Hematopoietic multipotent progenitor cell (in vitro differentiated cells): Measurements from ENCODE around the gene DPH7. TPM values are rescaled to one million over a fixed set of nuclear protein-coding genes. Genes with fewer than 3 reads are reported as not detected.
"Not testable (repeated sequence)": the region's sequence is repeated elsewhere in the genome, so short reads cannot be mapped to it uniquely, and the experiment has no call there.

Source experiments
- DNase-seq, 3 donors: peaks; one replicate each; pipeline ENCODE4 v3.0.0-alpha.2; 2011 to 2015; ENCODE audit warnings: low read depth in 2 of 3, low spot score in 2 of 3
- total RNA-seq: library from RNA; depleted of rRNA; stranded (reverse); fragments of >200 nt; gene quantifications from one replicate; pipeline ENCODE4 v1.2.3, GENCODE V29; 2012

The DPH7 gene
- total RNA-seq, 1 donor, result 25.0 TPM

DNA sequence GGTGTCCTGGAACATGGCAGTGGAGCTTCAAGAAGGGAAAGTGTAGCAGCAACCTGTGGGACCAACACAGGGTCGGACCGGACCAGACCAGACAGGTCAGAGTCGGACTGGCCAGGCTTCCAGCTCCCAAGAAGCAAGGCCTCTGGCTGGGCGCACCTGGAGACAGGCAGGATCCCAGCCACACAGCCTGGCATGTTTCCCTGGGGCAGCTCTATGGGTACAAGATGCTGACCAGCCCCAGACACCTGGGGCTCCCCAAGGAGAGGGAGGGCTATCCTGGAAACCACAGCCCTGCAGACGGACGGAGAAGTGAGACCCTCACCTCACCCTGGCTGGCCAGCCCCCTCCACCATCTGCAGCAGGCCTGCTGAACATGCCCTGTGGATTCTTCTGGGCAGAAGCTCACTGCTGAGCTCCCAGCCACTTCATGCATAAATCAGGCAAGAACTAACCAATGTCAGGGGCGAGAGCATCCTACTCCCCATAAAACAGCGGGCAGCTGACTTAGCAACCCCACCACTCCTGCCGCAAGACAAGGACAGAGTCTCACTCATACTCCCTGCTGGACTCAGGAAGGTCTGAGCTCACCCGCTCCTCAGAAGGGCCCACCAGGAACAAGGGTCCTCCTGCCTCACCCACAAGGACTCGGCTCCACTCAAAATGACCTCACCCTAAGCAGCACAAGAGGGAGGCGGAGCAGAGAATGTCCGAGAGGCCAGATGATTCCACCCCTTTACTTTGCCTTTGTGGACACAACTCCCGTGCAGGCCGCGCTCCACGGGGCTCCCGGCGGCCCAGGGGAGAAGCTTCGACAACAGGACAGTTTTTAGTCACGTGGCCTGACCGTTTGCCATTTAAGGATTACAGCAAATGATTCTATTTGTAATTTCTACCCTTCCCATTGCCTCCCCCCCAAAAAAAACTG, 2.9 kb upstream of the DPH7 start:
- no peak for DNase-seq

GRCh38 chr9:137580954-137581322, 2.2 kb upstream of the DPH7 start:
- DNase-seq, result no peak

- no peak for DNase-seq
Measured at GRCh38 chr9:137580209-137580953, 1.7 kb upstream of the DPH7 start.

DNA sequence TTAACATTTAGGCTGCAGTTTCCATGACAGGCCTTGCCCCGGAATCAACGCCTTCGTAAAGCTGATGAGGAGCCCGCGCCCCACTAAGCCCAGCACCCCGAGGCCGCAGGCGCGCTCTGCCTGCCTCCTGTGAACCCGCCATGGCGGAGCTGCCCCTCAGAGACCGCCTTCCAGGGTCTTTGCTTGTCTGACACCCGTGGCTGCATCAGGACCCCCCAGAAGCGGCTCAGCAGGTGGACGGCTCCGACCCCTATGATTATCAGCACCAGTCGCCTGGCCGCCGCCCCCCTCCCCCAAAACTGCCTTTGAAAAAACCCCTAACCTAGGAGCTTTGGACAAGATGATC, 507 bp upstream of the DPH7 start:
- DNase-seq, result no peak

DNA sequence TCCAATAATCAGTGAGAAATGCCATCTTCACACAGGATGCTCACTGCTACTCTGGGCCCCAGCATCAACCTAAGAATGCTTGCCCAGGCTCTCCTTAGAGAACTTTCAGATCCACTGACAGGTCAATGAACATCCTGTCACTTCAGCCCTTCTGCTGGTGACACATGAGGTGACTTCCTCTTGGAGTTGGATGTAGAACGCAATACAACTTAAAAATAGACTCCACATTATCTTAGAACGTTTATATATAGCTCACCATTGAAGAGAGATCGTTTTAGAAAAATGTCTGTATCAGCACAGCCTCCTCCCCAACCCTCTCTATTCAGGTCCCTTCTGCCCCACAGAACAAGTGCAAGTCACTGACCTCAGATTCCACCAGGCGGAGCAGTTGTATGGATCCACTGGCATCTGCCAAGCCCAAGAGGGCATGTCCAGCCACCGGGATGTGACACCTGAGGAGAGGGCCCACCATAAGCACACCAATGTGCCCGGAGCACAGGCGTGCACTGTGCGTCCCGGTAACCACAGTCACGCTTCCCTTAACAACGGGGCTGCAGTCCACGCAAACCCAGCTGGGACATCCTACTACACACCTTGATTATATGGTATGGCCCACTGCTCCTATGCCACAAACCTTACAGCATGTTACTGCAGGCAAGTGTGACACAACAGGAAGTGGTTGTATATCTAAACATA, 2.9 kb downstream of the DPH7 start:
- DNase-seq, result no peak

GRCh38 chr9:137575364-137575715, 3.4 kb downstream of the DPH7 start:
- no peak for DNase-seq

- DNase-seq, result no peak
Measured at GRCh38 chr9:137574192-137574591, 4.5 kb downstream of the DPH7 start.

GRCh38 chr9:137570566-137570965, 8.2 kb downstream of the DPH7 start:
- no peak for DNase-seq

GRCh38 chr9:137569609-137570203, 9.0 kb downstream of the DPH7 start:
- no peak for DNase-seq

- DNase-seq, result not testable (repeated sequence)
Measured at GRCh38 chr9:137568445-137568844, 10.3 kb downstream of the DPH7 start.

DNA sequence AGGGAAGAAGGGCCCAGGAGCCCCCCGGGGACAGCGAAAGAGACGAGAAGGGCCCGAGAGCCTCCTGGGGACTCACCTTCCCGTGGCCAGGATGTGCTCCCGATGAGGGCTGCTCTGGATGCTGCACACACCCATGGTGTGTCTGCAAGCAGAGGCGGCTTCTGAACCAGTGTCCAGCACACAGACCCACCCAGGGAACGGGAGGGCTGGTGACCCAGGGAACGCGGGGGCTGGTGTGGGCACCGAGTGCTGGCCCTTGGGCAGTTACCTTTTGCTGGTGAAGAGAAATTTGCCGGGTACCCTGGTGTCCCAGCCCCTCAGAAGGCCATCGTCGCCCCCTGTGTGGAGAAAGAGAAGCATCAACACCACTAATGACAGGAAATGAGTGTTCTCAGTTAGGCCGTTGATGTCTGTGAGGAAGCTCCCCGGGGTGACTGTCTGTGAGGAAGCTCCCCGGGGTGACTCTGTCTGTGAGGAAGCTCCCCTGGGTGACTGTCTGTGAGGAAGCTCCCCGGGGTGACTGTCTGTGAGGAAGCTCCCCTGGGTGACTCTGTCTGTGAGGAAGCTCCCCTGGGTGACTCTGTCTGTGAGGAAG, 13.8 kb downstream of the DPH7 start:
- no peak for DNase-seq

- no peak for DNase-seq
Measured at GRCh38 chr9:137564134-137564533, 14.6 kb downstream of the DPH7 start.

- DNase-seq, result no peak
Measured at GRCh38 chr9:137558127-137558526, 20.6 kb downstream of the DPH7 start.

DNA sequence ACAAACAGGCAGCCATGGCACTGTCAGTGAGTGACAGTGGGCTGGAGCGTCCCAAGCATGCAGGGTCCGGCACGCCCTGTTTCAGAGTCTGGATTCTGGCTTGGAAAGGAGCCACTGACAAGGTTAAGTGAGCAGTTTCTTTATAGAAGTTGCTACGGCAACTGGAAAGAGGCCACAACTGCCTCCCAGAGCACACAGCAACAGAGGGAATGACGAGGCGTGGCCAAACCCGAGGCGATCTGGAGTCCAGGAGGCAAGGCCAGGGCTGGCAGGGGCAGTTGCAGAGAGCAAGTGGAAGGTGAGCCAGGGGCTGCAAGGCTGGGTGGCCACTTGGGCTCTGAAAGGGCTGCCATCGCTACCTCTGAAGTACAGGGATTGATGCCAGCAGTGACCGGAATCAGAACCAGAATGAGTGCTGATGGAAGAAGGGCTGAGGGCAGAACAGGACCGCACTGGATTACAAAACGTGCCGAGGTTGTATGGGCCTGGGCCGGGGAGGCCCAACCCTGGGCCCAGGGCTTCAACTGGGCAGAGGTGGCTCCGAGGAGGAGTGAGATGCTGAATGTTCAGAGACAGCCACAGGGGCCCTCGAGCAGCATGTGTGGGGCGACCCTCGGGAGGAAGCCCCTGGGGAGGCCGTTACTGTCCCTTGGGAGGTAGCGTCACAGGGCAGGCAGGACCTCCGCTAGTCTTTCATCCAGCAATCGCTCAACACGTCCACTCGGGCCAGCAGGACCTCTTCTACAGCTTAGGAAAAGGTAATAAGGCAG, 22.5 kb downstream of the DPH7 start:
- no peak for DNase-seq

DNA sequence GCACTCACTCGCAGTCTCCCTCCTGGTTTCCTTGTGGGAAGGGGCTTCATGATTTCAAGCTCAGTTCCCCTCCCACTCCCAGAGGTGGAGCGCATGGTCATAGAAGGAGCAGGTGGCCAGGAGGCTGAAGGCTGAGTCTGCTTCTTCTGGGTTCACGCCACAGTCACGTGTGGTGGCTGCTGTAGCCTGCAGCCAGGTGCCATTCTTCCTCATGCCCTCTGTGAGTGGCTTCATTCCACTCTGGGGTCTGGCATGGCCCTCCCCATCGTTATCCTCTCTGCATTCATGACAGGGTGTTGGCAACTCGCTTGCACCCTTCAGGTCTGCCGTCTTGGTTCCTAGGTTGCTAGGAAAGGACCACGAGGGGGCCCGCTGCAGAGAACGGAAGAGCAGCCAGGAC, 23.5 kb downstream of the DPH7 start:
- DNase-seq, result no peak

DNA sequence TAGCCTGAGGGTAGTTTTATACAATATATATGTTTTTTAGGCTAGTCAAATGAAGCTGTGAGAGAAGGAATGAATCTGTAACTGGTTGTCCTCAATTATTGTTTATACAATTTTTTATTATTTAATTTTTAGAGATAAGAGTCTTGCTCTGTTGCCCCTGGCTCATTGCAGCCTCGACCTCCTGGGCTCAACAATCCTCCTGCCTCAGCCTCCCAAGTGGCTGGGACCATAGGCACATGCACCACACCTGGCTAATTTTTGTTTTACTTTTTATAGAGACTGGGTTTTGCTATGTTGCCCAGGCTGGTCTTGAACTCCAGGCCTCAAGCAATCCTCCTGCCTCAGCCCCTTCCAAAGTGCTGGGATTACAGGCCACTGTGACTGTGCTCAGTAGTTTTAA, 24.4 kb downstream of the DPH7 start:
- DNase-seq, result no peak

DNA sequence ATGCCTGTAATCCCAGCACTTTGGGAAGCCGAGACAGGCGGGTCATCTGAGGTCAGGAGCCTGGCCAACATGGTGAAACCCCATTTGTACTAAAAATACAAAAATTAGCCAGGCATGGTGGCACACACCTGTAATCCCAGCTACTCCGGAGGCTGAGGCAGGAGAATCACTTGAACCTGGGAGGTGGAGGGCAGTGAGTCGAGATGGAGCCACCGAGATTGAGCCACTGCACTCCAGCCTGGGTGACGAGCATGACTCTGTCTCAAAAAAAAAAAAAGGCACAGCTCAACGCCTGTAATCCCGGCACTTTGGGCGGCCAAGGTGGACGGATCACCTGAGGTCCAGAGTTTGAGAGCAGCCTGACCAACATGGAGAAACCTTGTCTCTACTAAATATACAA, 25.1 kb downstream of the DPH7 start:
- not testable (repeated sequence) for DNase-seq

GRCh38 chr9:137552022-137552768, 26.5 kb downstream of the DPH7 start:
- peak; percentile 24 to 29 (median 29) for DNase-seq

GRCh38 chr9:137551264-137552021, 27.3 kb downstream of the DPH7 start, which contains the start of gene MRPL41:
TSS of gene MRPL41 (plus strand) at chr9:137551879. CDS start at chr9:137552082, 203 bp downstream.
- peak; percentile 77 to 90 (median 89) for DNase-seq
